Epithelial cell of alveolus of lung (primary cell): Measurements from ENCODE around the gene CEP95. TPM values are rescaled to one million over a fixed set of nuclear protein-coding genes. Genes with fewer than 3 reads are reported as not detected.

Source experiments
- total RNA-seq: library from RNA; depleted of rRNA; stranded (reverse); fragments of >200 nt; gene quantifications from 2 replicates; pipeline ENCODE4 v1.2.1, GENCODE V29; 2015

CEP95 gene, protein sequence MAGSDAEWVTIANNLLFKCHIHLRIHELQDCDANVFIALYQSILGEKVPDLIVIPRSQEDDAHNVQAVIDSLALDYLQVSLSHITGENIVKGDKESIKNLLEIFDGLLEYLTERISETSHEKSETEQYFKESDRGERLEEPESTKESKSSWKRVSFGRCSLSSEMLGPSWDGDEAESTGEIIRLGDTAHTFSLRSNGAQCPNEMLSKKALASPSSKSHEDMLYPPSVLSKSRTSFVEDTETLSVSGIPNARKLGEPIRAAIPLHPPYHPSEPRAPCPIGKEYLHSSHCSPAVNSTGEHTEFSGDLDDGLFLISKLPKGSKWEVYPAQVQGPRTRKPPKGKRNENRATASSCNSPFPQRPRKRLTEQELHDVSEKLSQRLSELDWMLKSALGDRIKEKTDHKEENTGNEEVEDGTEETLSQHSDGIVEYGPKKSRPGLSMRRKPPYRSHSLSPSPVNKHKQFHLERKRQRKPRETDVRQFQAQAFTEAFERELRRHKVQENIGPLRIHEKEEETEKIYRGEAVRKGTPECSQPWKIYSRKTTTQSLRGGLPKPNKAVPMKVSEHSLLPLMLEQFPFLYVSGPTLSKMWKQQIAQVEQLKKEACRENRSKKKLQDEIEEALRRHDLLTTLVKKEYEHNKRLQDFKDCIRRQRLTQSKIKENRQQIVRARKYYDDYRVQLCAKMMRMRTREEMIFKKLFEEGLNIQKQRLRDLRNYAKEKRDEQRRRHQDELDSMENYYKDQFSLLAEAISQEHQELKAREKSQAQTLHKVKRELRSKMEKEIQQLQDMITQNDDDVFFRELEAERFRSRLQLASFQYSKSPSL
- 7.0 and 37.3 TPM in 2 replicates for total RNA-seq

DNA sequence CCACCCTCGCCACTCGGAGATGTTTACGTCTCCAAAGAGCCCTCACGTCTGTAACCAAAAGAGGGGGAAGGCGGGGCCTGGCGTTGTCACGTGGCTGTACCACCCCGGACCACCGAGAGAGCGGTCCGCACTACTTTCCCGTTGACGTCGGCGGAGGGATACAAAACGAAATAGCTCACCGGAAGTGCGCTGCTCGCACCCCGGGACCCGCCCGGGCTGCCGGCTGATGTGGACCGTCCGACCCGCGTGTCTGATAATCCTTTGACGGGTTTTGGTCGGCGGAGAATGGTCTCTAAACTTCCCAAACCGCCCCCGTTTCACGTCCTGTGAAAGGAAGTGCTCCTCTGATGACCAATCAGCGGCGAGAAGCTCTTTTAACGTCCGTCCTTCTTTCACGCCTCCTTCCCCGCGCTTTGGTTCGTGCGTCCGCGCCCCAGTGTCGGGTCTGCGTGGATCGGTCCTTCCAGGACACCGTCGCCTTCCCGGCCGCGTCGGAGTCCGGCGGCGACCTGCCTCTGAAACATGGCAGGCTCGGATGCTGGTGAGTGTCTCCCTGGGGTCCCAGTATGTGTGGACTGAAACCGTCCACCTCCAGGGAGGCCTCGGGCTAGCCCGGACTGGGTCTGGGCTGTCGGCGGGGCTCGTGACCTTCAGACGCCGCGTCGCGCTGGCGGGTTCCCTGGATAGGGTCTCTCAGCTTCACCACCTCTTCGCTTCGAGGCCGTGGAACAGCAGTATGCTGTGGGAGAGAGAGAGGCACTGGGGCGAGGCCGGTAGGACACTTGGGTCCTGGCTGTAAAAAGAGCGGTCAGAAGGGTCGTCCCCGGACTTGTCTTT, at the start of gene CEP95:
TSS of gene CEP95 (plus strand) at position 402 of the 837 bp plus-strand sequence. CDS start at position 523, 121 bp downstream.

DNA sequence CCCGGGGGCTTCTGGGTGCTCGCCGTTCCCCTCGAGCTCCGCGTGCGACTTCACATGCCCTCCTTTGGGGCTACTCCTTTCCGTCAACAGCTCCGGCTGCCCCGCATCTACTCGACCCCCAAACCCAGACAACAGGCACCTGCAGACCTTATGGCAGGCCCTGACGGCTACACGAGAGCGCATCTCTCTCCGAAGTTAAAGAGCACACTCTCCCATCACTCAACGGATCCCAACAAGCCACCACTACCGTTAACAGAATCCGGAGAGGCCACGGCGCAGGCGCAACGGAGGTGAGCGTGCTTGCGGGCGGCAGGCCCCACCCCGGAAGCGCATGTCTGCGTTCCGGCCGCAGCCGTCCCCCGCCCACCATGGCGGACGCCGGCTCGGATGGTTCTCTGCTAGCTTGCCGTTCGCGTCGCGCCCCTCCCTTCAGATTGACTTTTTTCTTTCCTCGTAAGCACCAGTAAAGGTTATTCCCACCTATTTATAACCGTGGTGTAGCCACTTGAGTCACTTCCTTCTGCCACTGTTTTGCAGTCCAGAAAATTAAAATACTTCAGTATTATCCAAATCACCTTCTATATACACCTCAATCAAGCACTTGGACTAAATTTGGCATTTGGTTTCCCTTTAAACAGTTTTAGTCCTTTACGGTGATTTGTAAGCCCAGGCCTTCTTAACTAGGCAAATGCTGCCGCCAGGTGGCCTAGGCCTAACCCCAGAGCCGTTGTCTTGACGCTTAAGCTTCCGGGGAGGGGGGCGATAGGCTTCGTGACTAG, 9.8 kb upstream of the CEP95 start, which contains the start of gene POLG2:
TSS of gene POLG2 (minus strand) at position 269 of the 779 bp plus-strand sequence. CDS start at position 183, 86 bp downstream.

DNA sequence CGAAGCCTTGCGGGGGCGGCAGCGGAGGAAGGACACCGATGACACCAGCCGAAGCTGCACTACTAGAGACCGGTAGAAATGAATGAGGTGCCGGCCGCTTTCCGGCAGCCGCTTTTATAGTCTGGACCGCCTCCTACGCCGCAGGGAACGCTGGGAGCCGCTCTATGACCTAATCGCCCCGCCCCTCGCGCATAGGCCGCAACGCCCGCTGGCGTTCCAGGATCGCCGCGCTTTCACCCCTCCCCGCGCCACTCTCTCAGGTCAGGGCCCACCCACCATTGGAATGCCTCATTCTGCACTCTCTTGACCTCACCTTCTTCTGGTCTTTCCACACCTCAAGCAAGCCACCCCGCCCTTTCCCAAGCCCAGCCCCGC, 589 bp upstream of the CEP95 start, which contains the start of gene DDX5:
TSS of gene DDX5 (minus strand) at position 89 of the 375 bp plus-strand sequence. CDS start 170 bp downstream, outside the sequence.

Other genes with a start within 250 kb of the CEP95 start
- 11.6 and 15.0 TPM in 2 replicates for gene TEX2, start 243.7 kb upstream of the CEP95 start, total RNA-seq
- 4.1 and 33.6 TPM in 2 replicates for gene PECAM1, start 116.1 kb upstream of the CEP95 start, total RNA-seq
- gene MILR1, start 57.9 kb upstream of the CEP95 start, total RNA-seq = 8.4 and 15.2 TPM in 2 replicates
- 2.7 and 10.1 TPM in 2 replicates for gene POLG2, start 9.9 kb upstream of the CEP95 start, total RNA-seq
- gene DDX5, start 688 bp upstream of the CEP95 start, total RNA-seq = 223 and 605 TPM in 2 replicates
- gene SMURF2, start 155.3 kb downstream of the CEP95 start, total RNA-seq = 20.7 and 80.3 TPM in 2 replicates